GM19438 (cell line): ENCODE results near the gene RELL2.

ENCODE experiments used
- ATAC-seq: cut with Tn5 transposase; IDR thresholded peaks from one replicate; pipeline ENCODE4 v1.9.1; 2021; ENCODE audit warnings: low read depth; ENCODE audit not compliant: unreplicated experiment

RELL2 gene

DNA sequence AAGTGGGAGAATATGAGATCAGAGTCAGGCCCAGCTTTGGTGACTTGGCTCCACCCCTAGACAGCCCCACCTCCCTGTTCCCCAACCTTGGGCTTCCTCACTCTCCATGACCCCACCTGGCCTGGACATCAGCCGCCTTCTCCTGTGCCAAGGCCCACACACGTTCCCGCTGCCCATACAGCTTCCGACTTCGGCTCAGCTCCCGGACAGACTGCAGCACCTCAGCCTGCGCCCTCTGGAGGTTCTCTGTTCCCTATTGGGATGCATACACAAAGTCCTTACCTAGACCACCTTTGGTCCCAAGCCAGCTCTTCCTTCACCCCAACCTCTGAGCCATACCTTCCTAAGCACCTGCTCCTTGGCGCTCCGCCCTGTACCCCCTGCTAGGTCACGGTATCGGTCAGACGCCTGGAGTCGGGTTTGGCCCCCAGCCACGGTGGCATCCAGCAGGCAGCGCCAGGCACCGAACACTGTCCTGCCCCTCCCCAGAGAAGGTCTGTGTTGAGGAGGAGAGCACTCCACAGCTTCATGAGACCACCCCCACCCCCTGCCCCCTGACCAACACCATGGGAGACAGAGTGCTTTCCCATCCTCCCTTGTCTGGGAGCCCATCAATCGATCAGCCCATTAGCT lies 12.4 kb downstream of the RELL2 start:
- ATAC-seq, result no peak

GRCh38 chr5:141649972-141650371 lies 13.2 kb downstream of the RELL2 start:
- ATAC-seq, result no peak

- ATAC-seq, result peak; percentile 94
Observed at GRCh38 chr5:141650851-141651727, 14.3 kb downstream of the RELL2 start, which contains the start of gene FCHSD1. Gene FCHSD1, minus strand, starts transcription at chr5:141651418. Its CDS starts 50 bp downstream, at chr5:141651368.

GRCh38 chr5:141651728-141652105 lies 14.9 kb downstream of the RELL2 start:
- ATAC-seq, result no peak

- ATAC-seq, result no peak
Observed at GRCh38 chr5:141654298-141654697, 17.5 kb downstream of the RELL2 start.

GRCh38 chr5:141655020-141655419 lies 18.2 kb downstream of the RELL2 start:
- no peak for ATAC-seq

GRCh38 chr5:141656396-141656795 lies 19.6 kb downstream of the RELL2 start:
- ATAC-seq, result no peak

GRCh38 chr5:141657404-141657803 lies 20.6 kb downstream of the RELL2 start:
- no peak for ATAC-seq

DNA sequence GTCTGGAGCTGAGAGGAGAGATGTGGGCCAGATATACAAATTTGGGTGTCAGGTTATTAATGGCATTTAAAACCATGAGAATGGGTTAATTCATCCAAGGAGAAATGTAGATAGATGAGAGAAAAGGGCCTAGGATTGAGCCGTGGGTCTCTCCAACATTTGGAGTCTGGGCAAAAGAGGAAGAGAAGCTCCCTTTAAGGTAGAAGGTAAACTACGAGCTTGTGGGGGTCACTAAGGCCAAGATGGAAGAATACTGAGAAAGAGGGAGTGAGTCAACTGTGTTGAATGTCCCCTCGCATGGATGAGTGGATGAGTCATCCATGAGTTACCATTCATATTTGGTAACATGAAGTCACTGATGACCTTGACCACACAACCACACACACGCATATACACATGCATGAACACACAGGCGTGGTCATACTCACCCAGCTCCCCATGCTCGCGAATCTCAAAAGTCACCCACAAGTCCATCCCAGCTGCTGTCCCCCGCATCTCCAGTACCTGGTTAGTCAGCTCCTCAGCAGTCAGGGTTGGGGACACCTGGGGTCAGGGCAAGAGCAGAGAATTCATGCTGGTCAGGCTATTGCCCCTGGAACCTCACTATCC lies 21.2 kb downstream of the RELL2 start:
- no peak for ATAC-seq

DNA sequence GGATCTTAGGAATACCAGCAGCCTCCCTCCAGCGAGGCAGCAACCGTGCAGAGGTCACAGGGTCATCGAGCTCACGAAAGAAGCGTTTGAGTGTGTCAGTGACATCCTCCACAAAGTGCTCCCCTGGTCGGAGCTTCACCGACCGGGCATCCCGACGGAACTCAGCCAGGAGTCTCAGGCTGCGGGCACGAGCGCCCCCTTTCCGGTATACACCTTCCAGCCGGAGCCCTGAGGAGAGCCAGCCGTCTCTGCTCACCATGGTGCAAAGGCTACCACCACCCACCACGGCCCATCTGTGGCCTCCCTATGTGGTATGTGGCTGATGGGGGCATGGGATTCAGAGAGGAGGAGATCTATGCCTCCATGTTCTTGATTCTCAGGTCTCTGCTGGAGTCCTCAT lies 25.2 kb downstream of the RELL2 start:
- no peak for ATAC-seq

GRCh38 chr5:141663506-141663905 lies 26.7 kb downstream of the RELL2 start:
- ATAC-seq, result no peak

- peak; percentile 99 for ATAC-seq
Observed at GRCh38 chr5:141664733-141665461, 28.1 kb downstream of the RELL2 start.

DNA sequence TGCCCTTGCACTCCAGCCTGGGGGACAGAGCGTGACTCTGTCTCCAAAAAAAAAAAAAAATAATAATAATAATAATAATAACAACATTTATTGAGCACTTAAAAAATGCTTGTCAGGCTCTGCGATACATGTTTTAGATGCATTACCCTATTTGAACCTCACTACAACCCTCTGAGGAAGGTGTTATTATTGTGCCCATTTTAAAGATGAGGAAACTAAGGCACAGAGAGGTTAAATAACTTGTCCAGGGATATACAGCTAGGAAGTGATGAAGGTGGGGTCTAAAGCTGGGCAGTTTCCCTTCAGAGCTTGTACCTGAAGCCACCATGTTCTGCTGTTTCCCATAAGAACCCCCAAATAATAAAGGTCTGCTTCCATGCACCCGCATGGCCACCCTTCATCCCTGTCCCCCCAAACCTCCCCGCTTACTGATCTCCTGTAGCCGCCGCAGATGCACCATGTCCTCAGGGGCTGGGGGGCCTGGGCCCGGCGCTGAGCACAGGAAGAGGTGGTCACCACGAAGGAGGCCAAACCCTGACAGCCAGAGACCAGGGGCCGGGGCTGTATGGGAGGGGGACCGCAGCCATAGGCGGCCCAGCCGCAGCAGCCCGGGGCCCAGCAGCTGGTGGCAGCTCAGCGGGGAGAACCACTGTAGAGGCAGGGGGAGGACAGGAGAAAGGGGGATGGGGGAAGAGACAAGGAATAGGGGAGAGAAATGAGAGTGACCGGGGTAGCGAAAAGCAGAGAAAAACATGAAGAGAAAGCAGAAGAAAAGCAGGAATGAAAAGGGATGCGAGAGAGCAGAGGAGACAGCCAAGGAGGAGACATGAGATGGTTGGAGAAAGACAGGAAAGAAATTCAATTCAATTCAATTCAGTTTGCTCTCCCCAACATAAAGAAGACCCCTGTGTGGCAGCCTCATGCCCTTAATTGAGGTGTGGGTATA lies 29.5 kb downstream of the RELL2 start:
- ATAC-seq, result no peak

GRCh38 chr5:141668601-141669265 lies 31.9 kb downstream of the RELL2 start:
- no peak for ATAC-seq

DNA sequence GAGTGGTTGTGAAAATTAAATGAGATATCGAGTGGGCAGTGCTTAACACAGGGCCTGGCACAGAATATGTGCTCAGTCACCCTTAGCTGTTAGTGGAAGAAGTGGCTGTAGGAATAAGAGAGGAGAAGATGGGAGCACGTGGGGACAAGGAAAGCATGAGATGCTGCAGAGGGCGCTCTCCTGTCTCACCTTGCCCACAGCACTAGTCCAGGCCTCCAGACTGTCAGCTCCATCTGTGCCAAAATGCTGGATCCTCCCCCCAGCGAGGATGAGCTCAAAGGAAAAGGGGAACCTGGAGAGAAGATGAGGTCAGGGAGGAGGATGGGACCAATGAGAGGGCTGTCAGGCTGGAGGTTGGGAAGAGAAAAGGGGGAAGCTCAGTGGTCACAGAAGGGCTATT lies 32.7 kb downstream of the RELL2 start:
- no peak for ATAC-seq

DNA sequence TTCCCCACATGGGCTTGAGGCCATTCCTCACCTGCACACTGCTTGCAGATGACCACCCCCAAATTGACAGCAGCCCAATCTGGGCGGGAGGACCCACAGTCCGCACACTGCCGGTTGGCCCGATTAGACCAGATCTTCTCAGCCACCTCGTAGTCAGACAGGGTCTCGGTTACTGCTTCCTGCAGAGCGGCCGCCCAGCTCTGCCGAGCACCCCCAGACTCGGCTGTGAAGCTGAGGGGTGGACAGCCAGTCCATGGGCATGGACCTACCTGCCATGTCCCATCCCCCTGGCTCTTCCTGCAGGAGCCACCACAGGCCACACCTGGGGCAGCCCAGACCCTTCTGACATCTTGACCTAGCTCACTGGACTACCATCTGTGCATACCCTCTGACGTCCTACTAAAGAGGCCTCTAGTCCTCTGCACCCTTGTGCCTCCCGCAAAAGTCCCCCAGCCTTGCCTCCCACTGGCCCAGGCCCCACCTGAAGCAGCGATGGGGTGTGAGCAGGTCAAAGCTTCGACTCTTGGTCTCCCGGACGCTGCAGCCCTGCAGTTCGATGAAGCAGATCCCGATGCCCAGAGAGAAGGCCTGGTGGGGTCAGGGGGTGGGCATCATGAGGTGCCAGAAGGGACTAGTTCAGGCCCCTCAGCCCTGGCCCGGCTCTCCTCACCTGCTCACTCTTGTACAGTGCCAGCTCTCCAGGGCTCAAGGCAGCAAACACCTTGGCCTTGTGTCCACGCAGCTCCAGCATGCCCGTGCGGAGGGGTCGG lies 35.5 kb downstream of the RELL2 start:
- no peak for ATAC-seq

- ATAC-seq, result no peak
Observed at GRCh38 chr5:141672841-141673813, 36.3 kb downstream of the RELL2 start.
